GM19438 (cell line): Measurements from ENCODE around the gene LRRC8A.
A peak's percentile ranks its signal among the peaks of the same experiment; 100 is the strongest.
"Not testable (repeated sequence)": the region's sequence is repeated elsewhere in the genome, so short reads cannot be mapped to it uniquely, and the experiment has no call there.

Source experiments
- ATAC-seq: cut with Tn5 transposase; IDR thresholded peaks from one replicate; pipeline ENCODE4 v1.9.1; 2021; ENCODE audit warnings: low read depth; ENCODE audit not compliant: unreplicated experiment

The LRRC8A gene

DNA sequence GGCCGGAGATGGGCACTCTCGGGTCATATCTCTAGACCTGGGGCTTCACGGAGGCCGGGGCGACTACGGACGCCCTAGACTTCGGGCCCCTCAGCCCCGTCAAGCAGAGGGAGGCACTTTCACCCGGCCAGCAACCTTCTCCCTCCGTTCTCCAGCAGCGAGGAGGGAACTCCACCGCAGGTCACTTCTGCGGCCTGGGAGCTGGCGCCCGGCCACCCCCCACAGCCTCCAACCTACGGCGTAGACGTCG is 65.3 kb downstream of the LRRC8A start:
- no peak for ATAC-seq

DNA sequence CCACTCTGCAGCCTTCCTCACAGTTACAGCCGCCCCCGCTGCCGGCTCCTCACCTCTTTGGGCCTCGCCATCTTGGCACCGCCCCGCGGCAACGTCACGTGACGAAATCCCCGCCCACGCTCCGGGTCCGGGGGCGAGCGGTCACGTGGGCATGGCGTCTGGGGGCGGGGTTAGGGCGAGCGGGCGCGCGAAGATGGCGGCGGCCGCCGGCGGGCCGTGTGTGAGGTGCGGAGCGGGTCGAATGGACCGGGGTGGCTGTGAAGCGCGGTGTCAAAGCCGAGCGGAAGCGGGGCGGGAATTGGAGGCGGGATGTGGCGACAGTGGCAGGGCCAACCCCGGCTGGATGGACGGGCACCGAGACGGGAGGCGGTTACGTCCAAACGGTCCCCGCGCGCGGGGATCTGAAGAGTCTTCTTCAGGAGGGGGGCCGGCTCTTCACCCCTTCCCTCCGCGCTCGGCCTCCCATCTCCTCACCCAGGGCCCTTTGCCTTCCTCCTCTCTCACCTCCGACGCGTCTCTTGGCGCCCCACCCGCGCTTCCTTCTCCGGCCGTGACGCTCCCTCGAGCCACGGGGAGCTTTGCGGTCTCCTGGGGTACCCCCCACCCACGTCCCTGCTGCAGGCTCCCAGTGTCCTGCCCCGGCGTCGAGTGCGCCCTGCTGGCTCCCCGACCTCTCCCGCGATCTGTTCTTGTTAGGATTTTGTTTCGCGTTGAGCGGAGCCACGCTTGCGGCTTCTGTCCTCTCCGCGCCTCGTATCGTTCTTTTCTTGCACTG is 65.8 kb downstream of the LRRC8A start, which contains the start of the genes DOLK and NUP188:
DOLK (minus strand) TSS at position 77 of the 775 bp plus-strand sequence. CDS start 300 bp downstream, outside the sequence.
NUP188 (plus strand) TSS at position 173 of the 775 bp plus-strand sequence; CDS start at position 194, 21 bp downstream.
- peak; percentile 75 for ATAC-seq

DNA sequence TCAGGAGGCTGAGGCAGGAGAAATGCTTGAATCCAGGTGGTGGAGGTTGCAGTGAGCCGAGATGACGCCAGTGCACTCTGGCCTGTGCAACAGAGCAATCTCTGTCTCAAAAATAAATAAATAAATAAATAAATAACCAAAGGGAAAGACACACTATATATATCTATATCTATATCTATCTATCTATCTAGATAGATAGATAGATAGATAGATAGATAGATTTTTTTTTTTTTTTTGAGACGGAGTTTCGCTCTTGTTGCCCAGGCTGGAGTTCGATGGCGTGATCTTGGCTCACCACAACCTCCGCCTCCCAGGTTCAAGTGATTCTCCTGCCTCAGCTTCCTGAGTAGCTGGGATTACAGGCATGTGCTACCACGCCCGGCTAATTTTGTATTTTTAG is 79.5 kb downstream of the LRRC8A start:
- not testable (repeated sequence) for ATAC-seq
